Measurements from ENCODE around the gene DIS3L.
"Not testable (repeated sequence)": the region's sequence is repeated elsewhere in the genome, so short reads cannot be mapped to it uniquely, and the experiment has no call there.

DIS3L gene

GRCh38 chr15:66312144-66312543 is 18.8 kb downstream of the DIS3L start:
- no peak for DNase-seq

DNA sequence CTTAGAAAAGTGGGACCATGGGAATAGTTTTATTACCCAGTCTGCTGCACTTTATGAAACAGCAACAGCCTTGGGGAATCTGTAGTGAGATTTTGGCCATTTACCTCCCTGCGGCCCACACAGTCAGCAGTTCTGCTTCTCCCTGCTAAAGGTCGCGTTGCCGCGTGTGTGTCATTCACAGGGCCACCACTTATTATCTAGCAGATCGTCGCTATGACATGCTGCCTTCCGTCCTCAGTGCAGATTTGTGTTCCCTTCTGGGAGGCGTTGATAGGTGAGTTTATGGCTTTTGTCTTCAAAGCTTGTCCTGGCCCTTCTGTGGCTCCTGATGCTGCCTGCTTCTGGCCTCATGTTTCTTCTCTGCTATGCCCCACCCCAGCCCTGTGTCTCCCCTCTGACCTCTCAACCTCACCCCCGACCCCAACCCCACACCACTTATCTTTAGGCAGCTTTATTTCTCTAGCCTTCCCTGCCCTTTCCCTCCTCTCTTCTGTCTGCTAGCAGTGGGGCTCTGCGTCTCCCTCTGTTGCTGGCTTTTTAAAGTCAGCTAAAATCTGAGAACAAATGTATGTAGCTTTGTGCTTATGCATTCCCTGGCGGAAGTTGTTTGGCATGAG is 30.1 kb downstream of the DIS3L start:
- DNase-seq = no peak

- no peak for DNase-seq
Measured at GRCh38 chr15:66326051-66326450, 32.7 kb downstream of the DIS3L start.

DNA sequence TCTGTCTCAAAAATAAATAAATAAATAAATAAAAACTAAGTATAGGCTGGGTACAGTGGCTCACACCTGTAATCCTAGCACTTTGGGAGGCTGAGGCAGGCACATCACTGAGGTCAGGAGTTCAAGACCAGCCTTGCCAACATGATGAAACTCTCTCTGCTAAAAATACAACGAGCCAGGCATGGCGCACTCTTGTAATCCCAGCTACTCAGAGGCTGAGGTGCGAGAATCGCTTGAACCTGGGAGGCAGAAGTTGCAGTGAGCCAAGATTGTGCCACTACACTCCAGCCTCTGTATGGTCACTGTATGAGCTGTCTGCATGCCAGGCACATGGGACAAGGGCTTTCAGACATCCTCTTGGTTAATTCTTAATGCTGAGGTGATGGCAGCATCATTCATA is 34.4 kb downstream of the DIS3L start:
- DNase-seq = no peak

DNA sequence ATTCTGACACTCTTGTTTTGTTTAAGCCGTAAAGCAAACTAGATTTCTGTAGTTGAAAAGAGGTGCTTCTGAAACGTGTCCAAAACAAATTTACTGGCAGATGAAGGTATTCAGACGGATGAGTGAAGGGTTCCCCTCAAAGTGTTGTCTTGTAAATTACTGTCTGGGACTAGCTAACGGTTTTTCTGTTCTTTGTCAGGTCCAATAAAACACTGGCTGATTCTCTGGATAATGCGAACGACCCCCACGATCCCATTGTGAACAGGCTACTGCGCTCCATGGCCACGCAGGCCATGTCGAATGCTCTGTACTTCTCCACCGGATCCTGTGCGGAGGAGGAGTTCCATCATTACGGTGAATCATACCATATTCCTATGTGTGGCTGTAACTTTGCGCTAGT is 35.4 kb downstream of the DIS3L start:
- DNase-seq = no peak

DNA sequence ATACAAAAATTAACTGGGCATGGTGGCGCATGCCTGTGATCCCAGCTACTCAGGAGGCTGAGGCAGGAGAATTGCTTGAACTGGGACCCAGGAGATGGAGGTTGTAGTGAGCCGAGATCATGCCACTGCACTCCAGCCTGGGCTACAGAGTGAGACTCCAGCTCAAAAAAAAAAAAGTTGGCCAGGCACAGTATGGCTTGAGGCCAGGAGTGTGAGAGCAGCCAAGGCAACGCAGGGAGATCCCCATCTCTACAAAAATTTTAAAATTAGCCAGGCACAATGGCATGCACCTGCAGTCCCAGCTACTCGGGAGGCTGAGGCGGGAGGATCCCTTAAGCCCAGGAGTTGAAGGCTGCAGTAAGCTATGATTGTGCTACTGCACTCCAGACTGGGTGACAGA is 55.2 kb downstream of the DIS3L start:
- not testable (repeated sequence) for DNase-seq

DNA sequence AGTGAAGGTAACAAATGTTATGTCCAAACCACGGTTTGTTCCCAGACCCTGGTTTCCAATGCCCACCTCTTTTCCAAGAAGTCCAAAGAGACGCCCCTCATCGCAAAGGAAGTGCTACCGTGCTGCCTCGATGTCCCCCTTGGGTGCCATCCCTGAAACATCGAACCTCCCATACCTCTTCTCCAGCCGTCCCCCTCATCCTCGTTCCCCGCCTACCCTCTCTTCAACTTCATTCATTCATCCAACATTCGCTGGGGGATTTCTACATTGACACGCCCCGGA is 62.6 kb downstream of the DIS3L start:
- DNase-seq = no peak

DNA sequence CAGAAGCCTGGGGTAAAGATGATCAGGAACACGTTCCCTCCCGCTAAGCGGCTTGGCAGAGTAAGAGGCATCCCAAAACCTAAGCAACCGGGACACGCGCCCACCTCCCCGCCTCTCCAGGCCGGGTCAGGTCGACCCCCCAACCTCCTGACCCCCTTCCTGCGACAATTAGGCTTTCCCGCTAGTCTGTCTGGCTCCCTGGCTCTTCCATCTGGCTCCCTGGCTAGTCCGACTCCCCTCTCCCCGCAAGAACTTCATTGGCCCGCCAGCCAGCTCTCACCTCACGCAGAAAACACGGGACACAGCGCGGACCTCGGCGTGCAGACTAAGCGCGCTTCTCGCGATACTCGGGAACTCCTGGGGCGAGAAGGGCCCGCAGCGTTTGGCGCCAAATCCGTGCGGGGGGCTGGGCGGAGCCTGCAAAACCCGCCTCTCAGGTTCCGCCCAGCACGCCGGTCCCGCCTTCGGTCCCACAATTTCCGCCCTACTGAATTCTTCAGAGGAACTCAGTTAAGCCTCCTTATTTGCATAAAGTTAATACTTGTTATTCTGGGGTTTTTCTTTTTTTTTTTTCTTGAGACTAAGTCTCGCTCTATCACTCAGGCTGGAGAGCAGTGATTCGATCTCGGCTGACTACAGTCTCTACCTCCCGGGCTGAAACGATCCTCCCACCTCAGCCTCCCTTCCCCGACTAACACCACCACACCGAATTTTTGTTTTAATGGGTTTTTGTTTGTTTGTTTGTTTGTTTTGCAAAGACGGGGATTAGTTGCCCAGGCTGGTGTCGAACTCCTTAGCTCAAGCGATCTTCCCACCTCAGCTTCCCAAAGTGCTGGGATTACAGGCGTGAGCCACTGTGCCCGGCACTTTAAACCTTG is 63.2 kb downstream of the DIS3L start, which contains the start of gene TIPIN:
TIPIN (minus strand) TSS at position 327 of the 878 bp plus-strand sequence. CDS start 3,738 bp downstream, outside the sequence.
- peak; percentile 98 for DNase-seq

DNA sequence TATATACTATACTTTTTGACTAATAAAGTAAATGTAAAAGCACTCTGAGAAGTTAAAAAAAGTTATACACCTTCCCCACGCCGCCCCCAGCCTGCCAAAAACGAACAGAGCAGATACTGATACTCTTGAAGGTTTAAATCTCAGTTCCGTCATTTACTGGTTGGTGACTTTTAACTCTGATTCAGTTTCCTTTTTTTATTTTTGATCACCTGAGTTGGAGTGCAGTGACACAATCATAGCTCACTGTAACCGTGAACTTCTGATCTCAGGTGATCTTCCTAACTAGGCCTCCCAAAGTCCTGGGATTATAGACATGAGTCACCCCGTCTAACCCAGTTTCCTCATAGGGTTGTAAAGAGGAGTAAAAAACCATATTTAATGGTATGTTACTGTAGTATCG is 66.4 kb downstream of the DIS3L start:
- no peak for DNase-seq

DNA sequence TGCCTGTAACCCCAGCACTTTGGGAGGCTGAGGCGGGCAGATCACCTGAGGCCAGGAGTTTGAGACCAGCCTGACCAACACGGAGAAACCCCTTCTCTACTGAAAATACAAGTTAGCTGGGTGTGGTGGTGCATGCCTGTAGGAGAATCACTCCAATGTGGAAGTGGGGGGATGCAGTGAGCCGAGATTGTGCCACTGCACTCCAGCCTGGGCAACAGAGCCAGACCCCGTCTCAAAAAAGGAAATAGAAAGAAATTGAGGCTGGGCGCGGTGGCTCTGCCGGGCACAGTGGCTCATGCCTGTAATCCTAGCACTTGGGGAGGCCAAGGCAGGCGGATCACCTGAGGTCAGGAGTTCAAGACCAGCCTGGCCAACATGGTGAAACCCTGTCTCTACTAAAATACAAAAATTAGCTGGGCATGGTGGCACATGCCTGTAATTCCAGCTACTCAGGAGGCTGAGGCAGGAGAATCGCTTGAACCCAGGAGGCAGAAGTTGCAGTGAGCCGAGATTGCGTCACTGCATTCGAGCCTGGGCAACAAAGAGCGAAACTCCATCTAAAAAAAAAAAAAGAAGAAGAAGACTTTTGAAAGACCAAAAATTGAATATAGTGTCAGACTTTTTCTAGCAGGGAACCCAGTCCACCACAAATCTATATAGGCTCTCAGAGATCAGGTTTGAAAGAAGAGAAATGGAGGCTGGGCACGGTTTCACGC is 68.5 kb downstream of the DIS3L start:
- not testable (repeated sequence) for DNase-seq

GRCh38 chr15:66362776-66363175 is 69.4 kb downstream of the DIS3L start:
- no peak for DNase-seq

DNA sequence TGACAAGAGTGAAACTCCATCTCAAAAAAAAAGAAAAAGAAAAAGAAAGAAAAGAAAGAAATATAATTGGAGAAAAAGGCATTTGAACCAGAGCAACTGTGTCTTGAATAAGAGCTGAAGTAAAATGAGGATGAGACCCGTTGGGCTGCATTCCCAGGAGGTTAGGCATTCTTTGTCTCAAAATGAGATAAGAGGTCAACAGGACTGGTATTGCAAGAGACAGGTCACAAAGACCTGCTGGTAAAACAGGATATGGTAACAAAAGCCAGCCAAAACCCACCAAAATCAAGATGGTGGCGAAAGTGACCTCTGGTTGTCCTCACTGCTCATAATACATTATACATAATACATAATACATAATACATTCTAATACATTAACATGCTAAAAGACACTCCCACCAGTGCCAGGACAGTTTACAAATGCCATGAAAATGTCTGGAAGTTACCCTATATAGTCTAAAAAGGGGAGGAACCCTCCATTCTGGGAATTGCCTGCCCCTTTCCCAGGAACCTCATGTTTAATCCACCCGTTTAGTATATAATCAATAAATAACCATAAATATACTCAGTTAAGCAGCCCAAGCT is 71.7 kb downstream of the DIS3L start:
- DNase-seq = no peak

GRCh38 chr15:66369773-66370651 is 76.6 kb downstream of the DIS3L start:
- DNase-seq = no peak

GRCh38 chr15:66374179-66374578 is 80.8 kb downstream of the DIS3L start:
- DNase-seq = no peak

DNA sequence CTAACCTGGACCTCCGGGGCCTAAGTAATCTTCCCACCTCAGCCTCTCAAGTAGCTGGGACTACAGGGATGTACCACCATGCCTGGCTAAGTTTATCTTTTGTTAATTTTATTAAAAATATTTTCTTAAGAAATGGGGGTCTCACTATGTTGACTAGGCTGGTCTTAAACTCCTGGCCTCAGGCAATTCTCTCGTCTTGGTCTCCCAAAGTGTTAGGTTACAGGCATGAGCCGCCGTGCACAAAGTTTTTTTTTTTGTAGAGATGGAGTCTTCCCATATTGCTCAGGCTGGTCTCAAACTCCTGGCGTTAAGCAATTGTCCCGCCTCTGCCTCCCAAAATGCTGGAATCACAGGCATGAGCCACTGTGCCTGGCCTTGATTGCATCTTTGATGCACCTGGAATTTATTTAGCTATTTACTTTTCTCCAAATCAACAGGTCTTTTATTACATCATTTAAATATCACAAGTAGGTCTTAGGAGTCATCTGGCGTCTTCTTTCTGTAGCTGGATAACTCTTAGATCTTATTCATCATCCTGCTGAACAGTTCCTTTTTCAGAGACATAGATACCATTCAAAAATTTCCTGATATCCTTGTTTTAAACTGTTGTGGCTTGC is 85.6 kb downstream of the DIS3L start:
- no peak for DNase-seq

GRCh38 chr15:66381376-66381775 is 88.0 kb downstream of the DIS3L start:
- not testable (repeated sequence) for DNase-seq

All from NCI-H2171 (cell line).